GM12892 (cell line): ENCODE data around the gene SLFN11.

Experiments used
- DNase-seq: peaks from one replicate; pipeline ENCODE4 v3.0.0; 2011; ENCODE audit not compliant: insufficient read length
- FAIRE-seq: peaks from 2 replicates; lab custom pipeline; 2011; peaks lifted over from hg19 to GRCh38; lab: Jason Lieb, UNC
- POLR2A ChIP-seq: IDR thresholded peaks from 2 replicates; pipeline ENCODE4 v1.6.1; 2011; ENCODE audit warnings: low read depth, low read length, control low read depth
- POLR2AphosphoS5 ChIP-seq: IDR thresholded peaks from 2 replicates; pipeline ENCODE4 v1.6.1; 2011; ENCODE audit warnings: low read depth, low read length, control low read depth
- TAF1 ChIP-seq: IDR thresholded peaks from 2 replicates; pipeline ENCODE4 v1.6.1; 2011; ENCODE audit warnings: low read depth, mild to moderate bottlenecking, control low read depth, low read length, borderline replicate concordance

The SLFN11 gene

GRCh38 chr17:35374766-35375344 lies 1.4 kb upstream of the SLFN11 start:
- no peak for TF ChIP-seq POLR2A
- TF ChIP-seq TAF1 = no peak
- TF ChIP-seq POLR2AphosphoS5 = no peak
- DNase-seq (no peak), FAIRE-seq (no peak)

GRCh38 chr17:35373984-35374765 lies 754 bp upstream of the SLFN11 start:
- FAIRE-seq (peak; percentile 67), DNase-seq (peak; percentile 23)
- TF ChIP-seq TAF1 = no peak
- TF ChIP-seq POLR2AphosphoS5 = no peak
- TF ChIP-seq POLR2A = no peak

- no peak for DNase-seq
- no peak for TF ChIP-seq POLR2AphosphoS5
- no peak for TF ChIP-seq TAF1
- TF ChIP-seq POLR2A = no peak
Observed at GRCh38 chr17:35372846-35373533, 431 bp downstream of the SLFN11 start.

GRCh38 chr17:35371934-35372333 lies 1.5 kb downstream of the SLFN11 start:
- DNase-seq = no peak
- FAIRE-seq = no peak
- TF ChIP-seq POLR2A = no peak
- TF ChIP-seq POLR2AphosphoS5 = no peak
- no peak for TF ChIP-seq TAF1

More at GRCh38 chr17:35372846-35373533, 431 bp downstream of the SLFN11 start:
- FAIRE-seq = peak; percentile 36

- TF ChIP-seq POLR2AphosphoS5 (no peak), TAF1 (no peak), POLR2A (peak; percentile 47; the same call in 1 of the 2 replicates)
- FAIRE-seq (peak; percentile 99), DNase-seq (peak; percentile 41)
Observed at GRCh38 chr17:35368081-35368830, 5.2 kb downstream of the SLFN11 start.

- TF ChIP-seq POLR2A (no peak), POLR2AphosphoS5 (no peak), TAF1 (no peak)
- no peak for FAIRE-seq
Observed at GRCh38 chr17:35361027-35361426, 12.4 kb downstream of the SLFN11 start.

GRCh38 chr17:35359398-35359797 lies 14.0 kb downstream of the SLFN11 start:
- no peak for DNase-seq
- FAIRE-seq = no peak
- no peak for TF ChIP-seq POLR2A
- no peak for TF ChIP-seq POLR2AphosphoS5
- TF ChIP-seq TAF1 = no peak

More at GRCh38 chr17:35361027-35361426, 12.4 kb downstream of the SLFN11 start:
- no peak for DNase-seq

GRCh38 chr17:35352284-35352683 lies 21.1 kb downstream of the SLFN11 start:
- no peak for DNase-seq
- FAIRE-seq = no peak
- TF ChIP-seq TAF1 (no peak), POLR2AphosphoS5 (no peak), POLR2A (no peak)

- no peak for TF ChIP-seq TAF1
- TF ChIP-seq POLR2A = no peak
- no peak for TF ChIP-seq POLR2AphosphoS5
- DNase-seq (no peak), FAIRE-seq (no peak)
Observed at GRCh38 chr17:35350493-35350892, 22.9 kb downstream of the SLFN11 start.

- no peak for DNase-seq
- TF ChIP-seq POLR2AphosphoS5 (no peak), POLR2A (no peak), TAF1 (no peak)
- peak; percentile 44 for FAIRE-seq
Observed at GRCh38 chr17:35345926-35346771, 27.3 kb downstream of the SLFN11 start.
